GM19099 (cell line): ENCODE measurements around the gene HS2ST1.

ENCODE experiments used
- POLR2A ChIP-seq: IDR thresholded peaks from 3 replicates; pipeline ENCODE4 v1.6.1; 2011; ENCODE audit warnings: low read depth; ENCODE audit not compliant: insufficient read length; ENCODE audit errors: extremely low read depth

Gene HS2ST1

DNA sequence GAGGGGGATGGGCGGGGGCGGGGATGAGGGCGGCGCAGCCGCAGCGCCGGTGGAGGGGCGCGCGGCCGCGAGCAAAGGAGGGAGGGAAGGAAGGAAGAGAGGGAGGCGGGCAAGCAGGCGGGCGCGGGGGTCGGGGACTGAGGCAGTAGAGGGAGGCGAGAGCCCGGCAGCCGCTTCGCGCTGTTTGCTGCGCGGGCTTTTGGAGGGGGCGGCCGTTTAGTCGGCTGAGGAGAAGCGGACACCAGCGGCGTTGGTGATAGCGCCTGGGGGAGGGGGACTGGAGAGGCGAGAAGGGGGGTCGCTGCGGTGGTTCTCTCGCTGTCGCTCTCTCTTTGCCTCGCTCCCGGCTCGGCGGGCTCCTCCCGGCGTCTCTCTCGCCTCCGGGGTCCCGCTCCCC, at the start of gene HS2ST1:
TSS of gene HS2ST1 (plus strand) at position 35 of the 397 bp plus-strand sequence.
- TF ChIP-seq POLR2A = peak; percentile 72

DNA sequence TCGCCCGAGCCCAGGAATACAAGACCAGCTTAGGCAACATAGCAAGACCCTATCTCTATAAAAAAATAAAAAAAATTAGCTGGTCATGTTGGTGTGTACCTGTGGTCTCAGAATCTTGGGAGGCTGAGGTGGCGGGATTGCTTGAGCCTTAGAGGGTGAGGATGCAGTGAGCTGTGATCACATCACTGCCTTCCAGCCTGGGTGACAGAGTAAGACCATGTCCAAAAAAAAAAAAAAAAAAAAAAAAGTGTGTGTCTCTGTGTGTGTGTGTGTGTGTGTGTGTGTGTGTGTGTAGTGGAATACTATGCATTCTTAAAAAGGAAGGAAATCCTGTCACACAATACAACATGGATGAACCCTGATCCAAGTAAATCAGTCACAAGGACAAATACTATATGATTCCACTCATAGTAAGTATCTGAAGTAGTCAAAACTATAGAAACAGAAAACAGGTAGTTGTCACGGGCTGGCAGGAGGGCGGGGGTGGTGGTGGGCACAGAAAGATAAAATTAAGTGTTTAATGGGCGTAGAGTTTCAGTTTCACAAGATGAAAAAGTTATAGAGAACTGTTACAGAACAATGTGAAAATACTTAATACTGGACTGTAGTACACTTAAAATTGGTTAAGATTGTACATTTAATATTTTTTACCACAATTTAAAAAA, 48.3 kb upstream of the HS2ST1 start:
- TF ChIP-seq POLR2A = no peak

GRCh38 chr1:86866665-86867064, 47.8 kb upstream of the HS2ST1 start:
- TF ChIP-seq POLR2A = no peak

- TF ChIP-seq POLR2A = no peak
Observed at GRCh38 chr1:86868477-86868876, 46.0 kb upstream of the HS2ST1 start.

- TF ChIP-seq POLR2A = no peak
Observed at GRCh38 chr1:86871001-86871400, 43.4 kb upstream of the HS2ST1 start.

DNA sequence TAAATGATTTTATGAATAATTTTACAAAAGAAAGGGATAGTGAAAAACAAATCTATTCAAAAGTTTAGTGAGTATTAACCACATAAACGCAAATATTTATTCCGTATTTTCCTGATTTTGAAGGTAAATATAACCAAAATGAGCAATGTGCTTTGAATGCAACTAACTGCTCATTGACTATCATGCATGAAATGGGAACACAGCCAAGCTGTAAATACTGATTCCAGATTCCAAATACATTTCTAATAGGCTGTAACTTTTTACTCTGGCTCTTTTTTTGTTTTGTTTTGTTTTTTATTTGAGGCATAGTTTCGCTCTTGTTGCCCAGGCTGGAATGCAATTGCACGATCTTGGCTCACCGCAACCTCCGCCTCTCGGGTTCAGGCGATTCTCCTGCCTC, 42.3 kb upstream of the HS2ST1 start:
- no peak for TF ChIP-seq POLR2A

DNA sequence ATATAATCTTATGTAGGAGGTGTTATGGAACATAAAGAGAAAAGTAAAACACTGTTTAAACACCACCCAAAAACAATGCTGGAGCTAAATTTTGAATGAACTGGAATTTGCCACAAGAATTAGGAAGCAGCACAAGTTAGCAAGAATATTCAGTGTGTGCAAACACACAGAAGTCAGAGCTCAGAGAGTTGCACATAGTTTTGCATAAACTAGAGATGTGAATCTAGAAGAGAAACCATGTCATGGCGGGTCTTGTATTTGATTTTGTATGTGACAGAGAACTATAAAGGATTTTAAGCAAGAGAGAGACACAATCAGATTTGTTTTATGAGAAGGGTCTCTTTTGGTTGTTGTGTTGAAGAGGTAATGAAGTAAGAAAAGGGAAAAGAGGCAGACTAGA, 38.7 kb upstream of the HS2ST1 start:
- TF ChIP-seq POLR2A = no peak

- TF ChIP-seq POLR2A = no peak
Observed at GRCh38 chr1:86887479-86888162, 26.8 kb upstream of the HS2ST1 start.

- no peak for TF ChIP-seq POLR2A
Observed at GRCh38 chr1:86888327-86888726, 26.1 kb upstream of the HS2ST1 start.

DNA sequence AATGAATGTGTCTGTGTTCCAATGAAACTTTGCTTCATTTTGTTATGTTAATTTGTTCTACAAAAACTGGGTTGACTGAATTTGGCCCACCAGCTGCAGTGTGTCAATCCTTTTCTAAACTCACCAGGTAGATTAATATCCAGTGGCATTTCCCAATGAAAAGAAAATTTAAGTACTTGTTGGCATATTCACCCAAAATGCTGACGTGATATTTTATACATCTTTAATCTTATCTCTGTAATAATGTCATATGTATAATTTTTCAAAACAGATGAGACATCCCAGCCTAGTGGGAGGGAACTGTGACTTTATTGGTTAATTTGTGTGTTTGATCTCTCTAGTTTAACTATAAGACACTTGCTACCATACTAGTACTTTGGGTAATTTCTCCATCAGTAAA, 8.6 kb upstream of the HS2ST1 start:
- TF ChIP-seq POLR2A = no peak

GRCh38 chr1:86906419-86906818, 8.0 kb upstream of the HS2ST1 start:
- TF ChIP-seq POLR2A = no peak

- no peak for TF ChIP-seq POLR2A
Observed at GRCh38 chr1:86912281-86912900, 2.0 kb upstream of the HS2ST1 start.

- no peak for TF ChIP-seq POLR2A
Observed at GRCh38 chr1:86913399-86913895, 988 bp upstream of the HS2ST1 start.

DNA sequence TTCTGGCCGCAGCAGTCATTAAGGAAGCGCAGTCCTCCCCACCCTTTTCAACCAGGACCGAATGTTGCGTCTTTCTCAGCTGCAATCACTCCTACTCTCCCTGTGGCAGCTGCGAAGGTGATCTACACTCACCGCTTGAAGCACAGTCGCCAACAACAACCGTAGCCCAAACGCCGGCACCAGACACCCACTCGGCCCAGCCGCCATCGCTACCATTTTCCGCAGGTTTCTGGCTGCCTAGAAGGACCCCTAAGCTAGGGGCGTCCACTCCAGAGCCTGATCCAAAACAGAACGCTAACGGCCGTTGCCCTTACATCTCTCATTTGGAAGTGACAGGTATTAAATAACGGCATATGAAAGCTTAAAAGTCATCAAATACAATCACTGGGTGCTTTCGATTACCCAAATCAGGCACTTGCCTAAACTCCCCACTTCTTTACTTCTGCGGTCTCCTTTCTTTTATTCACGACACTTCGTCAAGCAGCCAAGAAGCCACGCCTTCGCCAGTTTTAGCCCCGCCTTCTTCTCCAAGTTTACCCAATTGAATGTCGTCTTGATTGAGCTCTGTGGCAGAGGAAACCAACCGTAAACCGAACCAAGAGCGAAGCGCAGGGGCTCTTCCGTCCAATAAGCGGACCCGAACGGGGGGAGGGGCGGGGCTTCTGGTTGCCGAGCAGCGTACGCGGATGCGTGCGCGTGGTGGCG, 387 bp upstream of the HS2ST1 start, which contains the start of gene SELENOF:
TSS of gene SELENOF (minus strand) at position 231 of the 705 bp plus-strand sequence. CDS start at position 216, 15 bp downstream.
- peak; percentile 84 for TF ChIP-seq POLR2A
